GM18951 (cell line): ENCODE results near the gene RBM38.

Source experiments
- POLR2A ChIP-seq: IDR thresholded peaks from 4 replicates; pipeline ENCODE4 v1.6.1; 2011; ENCODE audit warnings: mild to moderate bottlenecking; ENCODE audit not compliant: insufficient read length, insufficient read depth; ENCODE audit errors: extremely low read depth
- in situ Hi-C: fragments of 300-500 bp; cut with MboI; formaldehyde crosslinking; loops from one replicate; pipeline ENCODE4 v1.12.0; 2022; ENCODE audit warnings: low sequenced_read_pairs, mixed read lengths, inconsistent platforms; ENCODE audit not compliant: unreplicated experiment

Gene RBM38

GRCh38 chr20:57397693-57398108, 6.5 kb downstream of the RBM38 start:
- in situ Hi-C loops = loop anchor here (25.0 kb wide), 1 partner anchor 815 kb away; no protein-coding TSS in a partner anchor
- TF ChIP-seq POLR2A = no peak

GRCh38 chr20:57398231-57398821, 7.1 kb downstream of the RBM38 start:
- in situ Hi-C loops = loop anchor here (25.0 kb wide), 1 partner anchor 814 kb away; no protein-coding TSS in a partner anchor
- peak; percentile 28 for TF ChIP-seq POLR2A

- in situ Hi-C loops = loop anchor here (25.0 kb wide), 1 partner anchor 813 kb away; no protein-coding TSS in a partner anchor
- no peak for TF ChIP-seq POLR2A
These were observed 7.8 kb downstream of the RBM38 start for GRCh38 chr20:57398901-57399535.

DNA sequence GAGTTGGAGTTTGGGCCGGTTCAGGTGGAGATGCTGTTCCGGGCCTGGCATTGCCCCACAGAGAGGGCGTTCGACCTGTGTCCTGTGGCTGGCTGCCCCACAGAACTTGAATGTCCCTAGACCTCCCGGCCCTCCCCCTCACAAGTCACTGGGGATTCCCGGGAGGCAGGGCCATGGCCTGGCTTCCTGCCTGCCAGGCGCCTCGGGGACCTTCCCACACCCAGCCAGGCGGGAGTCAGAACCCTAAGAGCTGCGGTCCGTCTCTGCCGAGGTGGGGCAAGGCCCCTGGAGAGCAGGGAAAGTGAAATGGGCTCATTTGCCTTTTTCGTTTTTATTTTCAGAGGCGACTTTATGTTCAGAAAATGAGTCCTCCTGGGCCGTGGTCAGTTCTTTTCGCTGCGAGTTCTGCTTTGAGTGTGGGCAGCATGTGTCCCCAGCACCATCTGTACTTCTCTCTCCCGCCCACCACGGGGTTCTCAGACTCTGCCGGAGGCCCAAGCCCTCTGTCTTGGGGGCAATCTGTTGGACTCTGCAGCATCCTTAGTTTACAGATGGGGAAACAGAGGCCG, 8.5 kb downstream of the RBM38 start:
- TF ChIP-seq POLR2A = peak; percentile 38
- in situ Hi-C loops = loop anchor here (25.0 kb wide), 1 partner anchor 813 kb away; no protein-coding TSS in a partner anchor

DNA sequence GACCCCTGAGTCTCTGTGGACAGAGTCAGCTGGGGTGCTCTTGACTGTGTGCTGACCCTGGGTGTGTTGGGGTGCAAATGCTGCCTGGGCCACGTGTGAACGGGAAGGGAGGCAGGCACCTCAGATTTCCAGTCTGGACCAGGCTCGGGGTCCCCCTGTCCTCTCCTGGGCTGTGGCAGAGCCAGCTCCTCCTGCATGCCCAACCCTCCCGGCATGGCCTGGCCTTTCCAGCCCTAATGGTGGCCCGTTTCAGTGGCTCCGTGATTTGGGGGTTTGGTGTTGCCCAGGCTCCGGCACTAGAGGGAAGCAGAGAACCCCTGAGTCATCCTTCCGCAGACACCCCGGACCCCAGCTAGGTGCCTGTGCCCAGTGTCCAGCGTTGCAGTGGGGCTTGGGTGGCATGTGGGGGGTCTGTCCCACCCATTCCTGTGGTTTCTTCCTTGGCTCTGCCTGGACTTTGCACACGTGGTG, 9.1 kb downstream of the RBM38 start:
- TF ChIP-seq POLR2A = no peak
- in situ Hi-C loops = no loop called here

DNA sequence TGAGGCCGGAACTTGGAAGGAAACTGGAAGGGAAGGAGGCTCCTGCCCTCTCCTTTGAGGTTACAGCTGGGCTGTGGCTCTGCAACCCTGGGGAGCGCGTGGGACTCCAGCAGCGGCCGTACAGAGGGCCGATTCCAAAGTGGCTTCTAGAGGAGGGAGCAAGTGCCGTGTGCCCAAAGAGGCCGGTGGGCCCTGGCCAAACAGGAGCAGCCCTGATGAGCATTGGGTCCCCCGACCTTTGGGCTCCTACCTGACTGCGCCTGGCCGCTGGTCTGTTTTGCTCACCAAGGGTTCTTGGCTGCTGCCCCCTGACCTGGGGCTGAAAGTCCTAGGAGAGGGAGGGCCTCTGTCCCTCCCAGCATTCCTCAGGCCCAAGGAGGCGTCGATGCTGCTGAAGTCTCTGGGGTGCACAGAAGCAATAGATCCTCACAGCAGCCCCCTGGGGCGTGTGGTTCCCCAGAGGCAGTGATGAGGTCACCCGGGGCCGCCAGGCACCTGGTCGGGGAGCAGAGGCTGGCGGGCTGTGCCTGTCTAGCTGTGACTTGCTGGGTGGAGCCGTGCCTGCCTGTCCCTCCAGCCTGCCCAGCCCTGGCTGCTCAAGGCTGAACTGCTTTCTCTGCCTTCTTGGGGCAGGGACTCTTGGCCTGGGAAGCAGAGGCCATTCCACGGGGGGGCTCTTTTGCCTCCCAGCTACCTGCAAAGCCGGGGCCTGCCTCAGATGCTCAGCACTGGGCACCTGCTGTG, 9.8 kb downstream of the RBM38 start:
- TF ChIP-seq POLR2A = no peak
- in situ Hi-C loops = no loop called here

DNA sequence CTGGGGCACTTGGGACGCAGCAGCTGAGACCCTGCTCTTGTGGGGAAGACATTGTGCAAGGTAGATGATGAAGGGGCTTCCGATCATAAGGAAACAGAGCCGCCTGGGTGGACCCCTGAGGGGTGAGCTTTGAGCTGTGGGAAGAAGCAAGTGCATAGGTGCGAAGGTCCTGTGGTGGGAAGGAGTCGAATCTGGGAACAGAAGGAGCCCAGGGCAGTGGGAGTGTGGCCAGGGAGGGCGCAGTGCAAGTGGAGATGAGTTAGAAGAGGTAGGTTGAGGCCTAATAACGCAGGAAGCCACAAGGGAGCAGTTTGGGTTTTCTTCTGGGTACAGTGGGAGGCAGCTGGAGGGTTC, 10.3 kb downstream of the RBM38 start:
- in situ Hi-C loops = no loop called here
- no peak for TF ChIP-seq POLR2A

DNA sequence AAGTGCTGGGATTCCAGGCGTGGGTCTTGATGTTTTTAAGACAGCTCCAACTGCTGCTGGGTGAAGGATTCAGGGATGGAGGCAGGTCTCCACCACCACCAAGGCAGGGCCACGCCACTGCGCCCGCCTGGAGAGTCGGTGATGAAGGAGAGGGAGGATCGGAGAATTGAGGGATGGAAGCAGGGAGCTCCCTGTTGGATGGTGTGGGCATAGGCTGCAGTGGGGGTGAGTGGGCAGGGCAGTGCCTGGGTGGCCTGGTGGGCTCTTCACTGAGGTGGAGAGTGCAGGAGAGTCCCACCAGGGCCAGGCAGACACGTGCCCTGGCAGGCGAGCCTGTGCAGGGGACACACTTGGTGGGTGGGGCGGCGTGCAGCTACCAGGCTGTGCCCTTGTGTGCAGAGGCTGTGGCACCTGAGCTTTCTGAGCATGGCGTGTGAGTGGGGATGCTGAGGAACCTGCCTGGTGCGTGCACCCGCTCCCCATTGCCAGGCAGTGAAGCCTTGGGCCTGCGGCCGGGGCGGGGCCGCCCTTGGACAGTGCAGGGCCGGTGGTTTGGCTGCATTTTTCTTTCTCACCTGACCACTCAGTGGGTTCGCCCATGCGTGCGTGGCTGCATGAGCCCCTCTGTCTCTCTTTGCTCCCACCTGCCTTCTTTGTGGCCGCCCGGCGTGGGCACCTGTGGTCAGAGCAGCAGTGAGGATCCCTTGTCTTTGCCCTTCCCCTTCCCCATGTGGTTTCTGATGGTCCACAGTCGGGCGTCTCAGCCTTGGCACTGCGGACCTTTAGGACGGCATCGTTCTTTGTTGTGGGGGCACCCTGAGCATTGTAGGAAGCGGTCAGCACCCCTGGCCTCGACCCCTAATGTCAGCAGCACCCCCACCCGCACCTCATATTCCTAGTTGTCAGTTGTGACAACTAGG, 11.3 kb downstream of the RBM38 start:
- TF ChIP-seq POLR2A = no peak
- in situ Hi-C loops = no loop called here

DNA sequence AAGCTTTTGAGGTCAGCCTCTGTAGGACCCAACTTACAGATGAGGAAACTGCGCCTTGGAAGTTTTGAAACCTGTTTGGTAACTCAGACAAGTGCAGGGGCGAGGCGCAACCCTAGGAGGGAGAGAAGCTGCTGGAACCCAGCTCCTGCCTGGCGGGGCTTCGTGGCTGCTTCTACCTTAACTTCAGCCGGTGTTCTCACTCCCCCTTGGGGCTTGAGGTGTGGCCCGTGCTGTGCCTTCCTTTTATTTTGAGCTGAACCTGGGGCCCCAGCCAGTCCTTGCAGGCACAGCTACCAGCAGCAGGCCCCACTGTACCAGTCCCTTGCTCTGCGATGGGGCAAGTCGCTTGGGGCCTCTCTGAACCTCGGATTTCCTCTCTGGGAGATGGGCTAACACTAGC, 12.0 kb downstream of the RBM38 start:
- in situ Hi-C loops = no loop called here

DNA sequence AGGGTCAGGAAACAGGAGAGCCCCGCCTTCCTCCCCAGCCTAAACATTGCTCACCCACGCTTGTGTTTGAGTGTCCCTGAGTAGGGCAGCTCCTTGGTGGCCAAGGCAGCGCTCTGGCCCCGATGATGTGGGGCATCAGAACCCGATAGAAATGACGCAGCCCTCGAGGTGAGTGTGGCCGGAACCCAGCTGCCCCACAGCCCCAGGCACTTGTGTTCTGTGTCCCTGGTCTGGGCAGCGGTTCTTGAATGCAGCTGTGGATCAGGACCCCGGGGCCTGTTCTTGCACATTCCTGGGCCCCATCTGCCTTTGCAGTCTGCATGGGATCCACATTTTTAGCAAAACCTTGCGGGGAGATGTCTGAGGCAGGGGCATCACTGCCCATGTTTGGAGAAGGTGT, 12.8 kb downstream of the RBM38 start:
- in situ Hi-C loops = no loop called here
- TF ChIP-seq POLR2A = no peak

More for the DNA sequence above, 12.0 kb downstream of the RBM38 start:
- no peak for TF ChIP-seq POLR2A

DNA sequence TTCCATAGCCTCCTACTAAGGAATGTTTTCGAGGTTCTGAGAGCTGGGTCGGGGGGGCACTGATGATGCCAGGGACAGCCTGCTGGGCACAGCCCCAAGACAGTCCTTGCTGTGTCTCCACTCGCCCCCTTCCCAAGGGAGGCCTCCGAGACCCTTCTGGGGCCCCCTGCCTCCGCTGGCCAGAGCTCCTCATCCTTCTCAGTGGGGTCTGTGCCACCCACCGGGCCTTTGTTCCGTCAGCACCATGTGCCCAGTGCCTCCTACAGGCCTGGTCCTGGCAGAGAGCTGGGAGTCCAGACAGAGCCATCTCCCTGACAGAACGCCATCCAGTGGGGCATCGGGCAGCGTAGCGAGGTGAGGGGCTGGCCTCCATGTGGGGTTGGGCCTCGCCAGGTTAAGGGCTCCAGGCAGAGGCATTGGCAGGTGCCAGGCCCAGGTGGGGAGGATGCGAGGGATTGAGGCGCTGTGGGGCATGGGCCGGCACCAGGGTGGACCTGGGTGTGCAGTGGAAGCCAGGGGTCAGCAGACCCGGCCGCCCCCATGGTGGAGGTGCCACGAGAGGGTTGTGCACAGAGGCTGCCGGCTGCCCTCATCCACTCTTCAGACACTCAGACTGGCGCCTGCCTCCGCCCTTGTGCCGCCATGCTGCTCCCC, 13.3 kb downstream of the RBM38 start:
- no peak for TF ChIP-seq POLR2A
- in situ Hi-C loops = no loop called here
